K562 (cell line): ENCODE data around the gene STPG2.

Experiments
- RCOR1 ChIP-seq, 2 experiments: IDR thresholded peaks; 2 replicates each; pipeline ENCODE4 v1.6.1; 2012; ENCODE audit warnings: low read depth in 2 of 2, low read length in 2 of 2, borderline replicate concordance in 1 of 2, improper control_type of control experiment in 1 of 2
- ZNF263 ChIP-seq: sonication (generic); formaldehyde crosslinking; IDR thresholded peaks from 2 replicates; pipeline ENCODE4 v1.8.0; 2022; ENCODE audit warnings: mild to moderate bottlenecking, missing genetic modification reagents, borderline replicate concordance

- no peak for TF ChIP-seq ZNF263 (CRISPR knock-in tag)
- TF ChIP-seq RCOR1 (IDR thresholded peaks at IDR 0.05; ENCODE audit: borderline replicate concordance in 1 of 2, low read depth in 2 of 2, low read length in 2 of 2) = no peak
These were observed 422.3 kb downstream of the STPG2 start for GRCh38 chr4:97720869-97721432.
